ENCODE measurements around the gene WDR7.

DNA sequence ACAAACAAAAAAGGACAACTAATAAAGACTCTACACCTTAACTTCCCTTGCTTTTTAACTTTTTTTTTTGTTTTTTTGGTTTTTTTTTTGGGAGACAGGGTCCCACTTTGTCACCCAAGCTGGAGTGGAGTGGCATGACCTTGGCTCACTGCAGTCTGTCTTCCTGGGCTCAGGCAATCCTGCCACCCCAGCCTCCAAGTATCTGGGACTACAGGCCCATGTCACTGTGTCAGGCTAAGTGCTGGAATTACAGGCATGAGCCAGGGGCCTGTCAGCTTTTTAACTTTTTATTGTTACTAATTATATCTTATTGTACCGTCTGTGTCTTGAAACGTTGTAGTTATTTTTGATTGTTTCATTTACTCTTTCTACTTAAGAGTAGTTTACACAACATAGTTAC lies 25.5 kb downstream of the WDR7 start:
- TF ChIP-seq, protein P1, sequence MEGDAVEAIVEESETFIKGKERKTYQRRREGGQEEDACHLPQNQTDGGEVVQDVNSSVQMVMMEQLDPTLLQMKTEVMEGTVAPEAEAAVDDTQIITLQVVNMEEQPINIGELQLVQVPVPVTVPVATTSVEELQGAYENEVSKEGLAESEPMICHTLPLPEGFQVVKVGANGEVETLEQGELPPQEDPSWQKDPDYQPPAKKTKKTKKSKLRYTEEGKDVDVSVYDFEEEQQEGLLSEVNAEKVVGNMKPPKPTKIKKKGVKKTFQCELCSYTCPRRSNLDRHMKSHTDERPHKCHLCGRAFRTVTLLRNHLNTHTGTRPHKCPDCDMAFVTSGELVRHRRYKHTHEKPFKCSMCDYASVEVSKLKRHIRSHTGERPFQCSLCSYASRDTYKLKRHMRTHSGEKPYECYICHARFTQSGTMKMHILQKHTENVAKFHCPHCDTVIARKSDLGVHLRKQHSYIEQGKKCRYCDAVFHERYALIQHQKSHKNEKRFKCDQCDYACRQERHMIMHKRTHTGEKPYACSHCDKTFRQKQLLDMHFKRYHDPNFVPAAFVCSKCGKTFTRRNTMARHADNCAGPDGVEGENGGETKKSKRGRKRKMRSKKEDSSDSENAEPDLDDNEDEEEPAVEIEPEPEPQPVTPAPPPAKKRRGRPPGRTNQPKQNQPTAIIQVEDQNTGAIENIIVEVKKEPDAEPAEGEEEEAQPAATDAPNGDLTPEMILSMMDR (IDR thresholded peaks at IDR 0.05), result no peak
- TF ChIP-seq RNF2 (IDR thresholded peaks at IDR 0.05; ENCODE audit: borderline replicate concordance, low read depth) (no peak), MAFK (IDR thresholded peaks at IDR 0.05; ENCODE audit: partially characterized antibody) (no peak), GATA3 (IDR thresholded peaks at IDR 0.05; ENCODE audit: borderline replicate concordance) (no peak), POLR2A (IDR thresholded peaks at IDR 0.05; ENCODE audit: low read length) (no peak), CBX8 (IDR thresholded peaks at IDR 0.05) (no peak)
- TF ChIP-seq, protein P2, sequence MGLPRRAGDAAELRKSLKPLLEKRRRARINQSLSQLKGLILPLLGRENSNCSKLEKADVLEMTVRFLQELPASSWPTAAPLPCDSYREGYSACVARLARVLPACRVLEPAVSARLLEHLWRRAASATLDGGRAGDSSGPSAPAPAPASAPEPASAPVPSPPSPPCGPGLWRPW (IDR thresholded peaks at IDR 0.05), result no peak

Data from A549 (cell line).